Amygdala (tissue), 56 donors: ENCODE results near the gene SIK3.

Experiments
- DNase-seq, 56 donors: peaks; one replicate each; lab custom pipeline; 2025; lab: John Stamatoyannopoulos, UW

The SIK3 gene

DNA sequence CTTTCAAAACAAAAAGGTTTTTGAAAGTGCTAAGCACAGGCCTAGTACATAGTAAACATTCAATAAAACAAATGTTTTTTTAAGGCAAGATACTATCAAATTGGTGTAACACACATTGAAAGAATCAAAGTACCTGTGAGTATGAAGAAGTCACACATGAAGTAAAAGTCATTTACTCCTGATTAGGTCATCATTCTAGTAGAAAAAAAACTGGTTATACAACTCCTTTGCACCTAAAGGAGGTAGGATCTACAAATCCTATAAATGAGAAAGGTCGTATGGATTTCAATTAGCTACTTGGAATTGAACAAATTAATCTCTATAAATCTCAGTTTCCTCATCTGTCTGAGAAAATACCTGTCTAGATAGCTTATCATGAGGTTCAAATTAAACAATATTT lies 80.8 kb downstream of the SIK3 start:
- no peak for DNase-seq

DNA sequence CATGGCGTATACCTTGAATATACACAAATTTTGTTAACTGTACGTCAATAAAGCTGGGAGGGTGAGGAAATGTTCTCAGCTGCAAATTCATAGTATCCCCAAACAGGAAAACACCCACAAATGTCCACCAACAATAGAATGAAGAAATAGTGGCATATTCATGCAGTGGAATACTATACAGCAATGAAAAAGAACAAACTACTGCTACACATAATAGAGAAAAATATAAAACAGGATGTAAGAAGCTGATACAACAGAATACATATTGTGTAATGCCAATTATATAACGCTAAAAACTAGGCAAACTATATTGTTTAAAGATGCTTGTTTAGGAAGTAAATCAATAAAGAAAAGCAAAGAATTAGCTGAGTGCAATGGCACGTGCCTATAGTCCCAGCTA lies 81.5 kb downstream of the SIK3 start:
- no peak for DNase-seq

DNA sequence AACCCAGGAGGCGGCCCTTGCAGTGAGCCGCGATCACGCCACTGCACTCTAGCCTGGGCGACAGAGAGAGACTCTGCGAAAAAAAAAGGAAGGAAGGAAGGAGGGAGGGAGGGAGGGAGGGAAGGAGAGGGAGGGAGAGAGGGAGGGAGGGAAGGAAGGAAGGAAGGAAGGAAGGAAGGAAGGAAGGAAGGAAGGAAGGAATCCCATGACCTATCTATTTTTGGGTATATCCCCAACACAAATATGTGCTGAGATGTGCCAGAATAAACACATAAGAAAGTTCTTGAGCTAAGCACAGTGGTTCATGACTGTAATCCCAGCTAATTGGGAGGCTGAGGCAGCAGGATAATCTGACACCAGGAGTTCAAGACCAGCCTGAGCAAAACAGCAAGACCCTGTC lies 82.0 kb downstream of the SIK3 start:
- DNase-seq = no peak

DNA sequence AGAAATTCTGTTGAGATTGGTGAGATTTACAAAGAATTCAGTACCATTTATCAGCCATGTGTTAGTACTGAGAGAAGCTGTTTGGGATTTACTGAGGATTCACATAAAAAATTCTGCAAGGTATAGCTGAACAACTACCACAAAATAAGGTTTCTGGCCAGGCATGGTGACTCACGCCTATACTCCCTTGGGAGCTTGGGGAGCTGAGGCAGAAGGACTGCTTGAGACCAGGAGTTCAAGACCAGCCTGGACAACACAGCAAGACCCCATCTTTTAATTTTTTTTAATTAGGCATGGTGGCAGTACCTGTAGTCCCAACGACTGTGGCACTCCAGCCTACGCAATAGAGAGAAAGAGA lies 86.7 kb downstream of the SIK3 start:
- no peak for DNase-seq

DNA sequence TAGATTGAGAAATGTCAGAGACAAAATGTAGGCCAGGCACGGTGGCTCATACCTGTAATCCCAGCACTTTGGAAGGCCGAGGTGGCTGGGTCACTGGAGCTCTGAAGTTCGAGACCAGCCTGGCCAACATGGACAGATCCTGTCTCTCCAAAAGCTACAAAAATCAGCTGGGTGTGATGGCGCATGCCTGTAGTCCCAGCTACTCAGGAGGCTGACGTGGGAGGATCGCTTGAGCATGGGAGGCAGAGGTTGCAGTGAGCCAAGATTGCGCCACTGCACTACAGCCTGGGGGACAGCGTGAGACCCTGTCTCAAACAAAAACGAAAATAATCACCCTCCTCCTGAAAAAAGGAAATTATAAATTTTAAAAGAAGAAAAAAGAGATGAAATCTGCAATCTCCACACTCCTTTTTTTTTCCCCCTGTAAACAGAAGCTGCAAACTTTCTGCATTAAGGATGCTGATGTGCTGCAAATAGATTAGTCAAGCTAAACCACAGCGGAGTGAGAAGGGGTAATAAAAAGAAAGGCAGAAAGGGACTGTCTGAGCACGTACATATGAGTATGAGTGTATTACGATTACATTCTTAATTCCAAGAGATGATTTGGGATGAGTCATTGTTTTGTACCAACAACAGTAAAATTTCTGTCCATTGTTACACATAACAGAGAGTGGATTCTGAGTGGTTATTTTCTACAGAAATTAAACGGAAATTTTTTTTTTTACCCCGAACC lies 87.3 kb downstream of the SIK3 start:
- peak in 2 of 56 donors; percentile 25 to 30 for DNase-seq

DNA sequence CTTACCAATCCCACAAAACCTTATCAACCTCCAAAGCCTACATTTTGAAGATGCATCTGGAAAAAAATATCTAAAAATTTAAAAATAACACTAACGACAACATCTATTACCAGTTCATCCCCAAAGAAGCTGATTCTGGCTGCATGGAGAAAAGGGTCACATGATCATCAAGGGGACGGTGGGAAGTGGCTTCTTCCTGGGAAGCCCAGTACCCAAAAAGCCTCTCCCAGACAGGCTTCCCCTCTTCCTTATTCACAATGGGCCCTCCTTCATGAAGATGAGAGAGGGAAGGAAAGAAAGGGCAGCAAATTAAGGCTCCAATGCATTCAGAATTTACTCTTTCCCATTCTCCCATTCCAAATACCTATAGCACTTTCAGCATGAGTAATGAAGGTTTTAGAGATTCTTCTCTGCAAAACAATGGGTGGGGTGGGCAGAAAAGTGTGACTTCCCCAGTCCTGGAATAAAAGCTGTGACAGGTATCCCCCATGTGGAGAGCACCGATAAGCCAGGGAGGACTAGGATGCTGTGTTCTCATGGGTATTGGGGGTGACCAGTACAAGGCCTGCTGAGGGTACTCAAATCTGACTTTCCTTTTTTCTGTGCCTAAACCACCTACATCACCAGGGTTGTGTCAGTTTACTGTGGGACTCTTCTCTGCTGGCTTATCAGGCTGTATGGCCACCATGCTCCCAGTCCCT lies 88.2 kb downstream of the SIK3 start:
- no peak for DNase-seq

DNA sequence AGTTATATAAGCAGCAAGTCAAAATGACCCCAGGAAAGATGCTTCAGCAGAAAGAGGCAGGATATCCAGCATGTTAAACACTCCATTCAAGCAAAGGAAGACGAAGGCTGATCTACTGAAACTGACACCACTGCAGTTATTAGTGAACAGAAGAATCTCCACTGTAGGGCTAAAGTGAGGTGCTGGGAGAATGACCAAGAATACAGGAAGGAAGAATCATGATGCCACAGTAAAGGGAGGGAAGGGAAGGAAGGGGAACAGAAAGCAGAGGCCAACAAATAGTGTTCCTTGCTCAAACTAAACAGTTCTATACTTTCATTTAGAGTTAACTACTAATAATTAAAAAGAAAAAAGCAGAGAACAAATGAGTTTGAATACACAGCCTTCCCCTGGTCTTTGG lies 92.5 kb downstream of the SIK3 start:
- no peak for DNase-seq

DNA sequence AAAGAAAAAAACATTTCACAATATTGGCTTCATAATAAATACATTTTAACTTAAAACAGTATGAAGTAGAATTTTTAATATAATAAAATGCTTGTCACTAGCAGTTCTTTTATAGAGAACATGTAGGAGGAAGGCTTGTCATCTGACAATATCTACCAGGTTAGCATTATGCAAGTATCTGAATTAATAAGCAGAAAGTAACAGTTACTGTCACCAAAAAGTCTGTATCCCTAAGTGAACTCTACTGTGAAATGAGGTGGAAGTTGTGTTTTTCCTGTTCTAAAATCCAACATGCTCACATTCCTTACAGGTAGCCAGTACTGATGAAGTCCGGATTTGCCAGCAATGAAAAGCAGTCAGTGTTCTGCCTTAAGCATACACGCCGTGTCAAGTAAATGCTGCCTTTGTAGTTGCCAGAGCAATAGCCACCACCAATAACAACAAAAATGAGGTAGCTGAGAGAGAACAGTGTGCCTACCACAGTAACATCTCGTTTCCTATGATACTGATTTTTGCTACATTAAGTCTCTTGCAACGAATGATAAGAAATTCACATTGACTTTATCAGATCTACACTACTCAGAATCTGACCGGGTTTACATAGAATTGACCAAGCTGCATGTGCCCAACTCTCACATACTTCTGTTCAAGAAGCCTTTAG lies 95.5 kb downstream of the SIK3 start:
- no peak for DNase-seq

DNA sequence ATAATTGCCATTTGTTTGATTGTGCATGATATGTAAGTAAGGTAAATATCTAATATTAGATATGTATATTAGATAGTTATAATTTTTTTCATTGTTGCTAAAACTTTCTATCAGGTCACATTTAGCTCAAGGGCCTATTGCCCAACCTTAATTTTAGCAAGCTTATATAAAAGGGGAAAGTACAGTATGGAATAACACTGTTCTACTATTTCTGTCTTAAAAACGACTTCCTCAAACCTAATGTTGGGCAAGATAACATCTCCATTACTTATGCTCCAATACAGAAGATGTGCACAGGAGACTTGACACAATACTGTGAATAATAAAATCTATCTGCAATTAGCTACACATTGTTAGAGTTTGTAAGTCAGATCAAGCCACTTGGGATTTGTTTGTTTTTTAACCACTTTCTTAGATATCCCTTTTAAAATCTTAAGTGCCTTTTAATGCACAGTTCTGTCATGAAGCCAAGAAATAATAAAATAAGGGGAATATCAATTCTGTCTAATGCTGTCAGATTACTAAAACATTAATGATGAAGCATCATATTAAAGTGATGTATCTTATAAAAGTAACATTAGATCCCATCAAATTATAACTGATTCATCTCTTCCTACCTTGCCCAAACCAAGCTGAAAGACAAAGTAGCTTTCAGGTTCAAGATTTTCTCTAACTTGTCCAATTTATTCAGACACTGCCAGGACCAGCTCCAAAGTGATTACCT lies 98.1 kb downstream of the SIK3 start:
- no peak for DNase-seq

DNA sequence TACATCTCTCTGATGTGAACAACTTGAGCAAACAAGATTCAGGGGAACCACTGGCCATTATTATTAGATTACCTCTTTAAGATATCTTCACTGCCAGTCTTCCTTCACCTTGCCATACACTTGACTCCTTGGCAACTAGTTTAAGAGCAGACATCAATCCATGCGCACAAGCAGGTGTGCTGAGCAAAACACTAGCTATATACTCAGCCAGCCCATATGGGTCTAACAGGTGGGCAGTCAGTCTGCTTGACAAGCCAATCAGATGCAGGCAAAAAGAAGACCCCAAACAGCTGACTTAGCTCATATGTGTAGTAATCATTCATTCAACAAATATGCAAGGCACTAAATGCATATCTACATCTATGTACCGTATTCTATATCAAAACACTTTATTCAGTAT lies 101.2 kb downstream of the SIK3 start:
- no peak for DNase-seq

DNA sequence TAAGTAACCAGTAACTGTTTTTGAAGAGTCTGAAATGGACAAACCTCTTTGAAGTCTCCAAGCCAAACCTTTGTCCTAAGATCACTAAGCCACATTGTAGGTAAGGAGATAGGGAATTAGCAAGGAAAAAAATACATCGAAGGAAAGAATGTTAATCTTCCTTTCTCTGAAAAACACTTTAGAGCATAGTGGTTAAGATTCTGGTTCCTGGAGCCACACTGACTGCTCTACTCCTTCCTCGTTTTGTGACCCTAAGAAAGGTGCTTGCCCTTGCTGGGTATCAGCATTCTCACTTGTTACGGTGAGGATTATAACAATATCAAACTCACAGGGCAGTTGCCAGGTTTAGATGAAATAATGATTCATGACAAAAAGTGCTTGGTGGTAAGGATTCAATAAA lies 104.0 kb downstream of the SIK3 start:
- no peak for DNase-seq

DNA sequence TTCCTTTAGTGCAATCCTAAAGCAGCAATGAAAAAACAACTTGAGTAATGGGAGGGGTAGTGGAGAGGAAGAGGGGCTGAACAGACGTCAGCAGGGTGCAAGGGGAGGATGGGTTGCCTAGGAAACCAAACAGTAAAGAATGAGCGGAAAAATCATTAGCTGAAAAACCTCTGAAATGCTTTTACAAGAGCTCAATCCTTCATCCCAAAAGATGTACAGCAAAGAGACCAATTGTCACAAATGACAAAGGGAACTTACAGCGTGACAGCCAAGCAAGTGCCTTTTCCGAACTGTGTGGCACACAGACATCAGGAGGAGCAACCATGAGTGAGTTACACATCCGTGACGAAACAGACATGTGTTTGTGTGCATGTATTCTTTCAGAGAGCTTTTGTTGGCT lies 104.6 kb downstream of the SIK3 start:
- DNase-seq = peak in 12 of 56 donors; percentile 21 to 64 (median 33)

DNA sequence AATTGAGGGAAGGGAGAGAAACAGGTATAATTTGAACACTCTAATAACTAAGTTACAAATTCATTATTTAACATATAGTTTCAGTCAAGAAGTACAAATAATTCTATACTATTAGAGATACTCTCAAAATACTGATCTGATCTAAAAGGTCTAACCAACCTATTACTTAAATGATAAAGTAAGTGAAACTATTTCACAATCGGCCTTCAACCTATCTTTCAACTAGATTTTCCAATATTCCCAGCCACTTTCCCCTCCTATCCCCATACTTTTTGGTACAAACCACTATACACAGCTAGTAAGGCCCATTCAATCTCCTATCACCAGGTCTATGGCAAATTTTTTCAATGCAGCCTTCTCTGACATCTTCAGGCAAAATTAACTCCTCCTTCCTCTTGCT lies 106.7 kb downstream of the SIK3 start:
- no peak for DNase-seq

DNA sequence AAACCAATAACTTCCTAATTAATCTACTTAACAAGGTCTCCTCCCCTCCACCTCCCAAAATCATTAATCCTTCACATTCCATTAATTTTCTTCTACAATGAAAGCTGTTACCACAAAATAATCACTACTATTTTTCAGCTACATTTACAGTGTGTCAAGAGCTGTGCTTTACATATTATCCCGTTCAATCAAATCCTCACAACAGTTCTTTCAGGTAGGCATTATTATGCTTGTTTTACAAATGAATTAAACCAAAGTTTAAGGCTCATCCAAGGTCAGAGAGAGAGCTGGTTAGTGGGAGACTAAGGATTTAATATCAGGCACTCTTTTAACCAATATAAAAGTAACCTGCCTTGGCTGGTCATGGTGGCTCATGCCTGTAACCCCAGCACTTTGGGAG lies 107.4 kb downstream of the SIK3 start:
- no peak for DNase-seq

DNA sequence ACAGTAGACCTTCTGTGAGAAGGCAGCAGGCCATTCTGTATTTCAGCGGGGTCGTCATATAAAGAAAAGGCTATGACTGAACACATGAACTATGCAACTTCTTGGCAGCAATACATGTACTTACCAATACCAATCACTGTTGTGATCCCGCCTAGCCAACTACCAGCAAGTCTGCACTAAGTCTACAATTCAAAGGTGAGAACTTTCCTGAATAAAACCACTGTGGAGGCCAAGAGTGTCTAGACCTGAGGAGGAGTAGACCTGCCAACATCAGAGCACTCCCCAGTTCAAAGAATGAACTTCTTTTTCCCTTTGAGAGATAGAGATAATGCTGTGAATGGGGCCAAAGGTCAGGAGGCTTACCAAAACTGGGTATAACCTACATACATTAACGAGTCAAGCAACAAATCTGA lies 108.2 kb downstream of the SIK3 start:
- DNase-seq = peak in 1 of 56 donors; percentile 24

DNA sequence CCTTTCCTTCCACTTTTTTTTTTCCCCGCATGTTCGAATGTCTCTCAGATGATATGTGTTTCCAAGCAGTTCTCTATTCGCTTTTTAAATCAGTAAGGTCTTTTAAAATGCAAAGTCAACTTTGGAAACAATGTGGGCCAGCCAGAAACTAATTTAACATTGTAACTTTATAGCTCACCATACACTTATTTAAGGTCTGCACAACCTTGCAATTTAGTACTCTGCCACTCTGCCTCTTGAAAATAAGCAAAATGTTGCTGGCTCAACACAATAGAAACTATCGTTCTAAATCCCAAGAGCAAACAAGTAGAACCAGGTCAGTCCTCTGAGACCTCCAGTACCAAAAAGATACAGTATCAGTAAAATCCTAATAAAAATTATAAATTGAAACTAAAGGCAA lies 109.0 kb downstream of the SIK3 start:
- DNase-seq = no peak

DNA sequence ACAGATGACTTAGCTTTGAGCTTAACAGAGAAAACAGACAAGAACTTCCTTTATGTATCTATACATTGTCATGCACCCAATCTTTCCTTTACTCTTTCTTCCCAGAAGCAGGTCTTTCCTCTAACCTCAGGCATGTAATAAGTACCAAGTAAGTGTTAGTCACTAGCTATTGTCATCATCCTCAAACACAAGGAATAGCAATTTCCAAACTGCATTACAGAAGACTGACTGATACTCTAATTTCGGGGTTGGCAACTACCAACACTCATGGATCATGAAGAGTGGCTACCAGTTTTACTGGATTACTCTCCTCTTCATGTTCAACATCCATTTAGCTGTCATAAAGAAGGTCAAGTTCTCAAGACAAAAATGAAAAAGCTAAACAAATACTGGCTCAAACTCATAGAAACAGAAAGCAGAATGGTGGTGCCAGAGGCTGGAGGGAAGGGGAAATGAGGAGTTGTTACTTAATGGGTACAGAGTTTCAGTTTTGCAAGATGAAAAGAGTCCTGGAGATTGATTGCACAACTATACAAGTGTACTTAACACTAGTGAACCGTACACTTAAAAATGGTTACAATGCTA lies 111.6 kb downstream of the SIK3 start:
- no peak for DNase-seq

DNA sequence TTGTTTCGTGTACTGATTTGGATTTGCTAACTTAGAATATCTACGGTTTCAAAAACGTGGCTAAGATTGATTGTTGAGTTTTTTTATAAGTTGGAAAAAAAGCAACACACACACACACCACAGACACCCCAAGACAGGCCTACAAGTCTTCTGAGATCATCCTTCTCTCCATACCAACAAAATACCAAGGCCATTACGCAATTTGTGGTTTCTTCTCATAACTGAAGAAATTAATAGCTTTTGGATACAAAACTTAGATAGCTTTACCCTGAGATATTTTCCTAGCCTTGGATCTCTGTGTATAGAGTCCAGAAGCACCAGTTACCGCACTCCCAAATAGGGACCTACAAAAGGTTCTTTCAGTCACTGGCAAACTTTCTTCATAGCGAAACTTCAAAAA lies 113.6 kb downstream of the SIK3 start:
- DNase-seq = no peak

DNA sequence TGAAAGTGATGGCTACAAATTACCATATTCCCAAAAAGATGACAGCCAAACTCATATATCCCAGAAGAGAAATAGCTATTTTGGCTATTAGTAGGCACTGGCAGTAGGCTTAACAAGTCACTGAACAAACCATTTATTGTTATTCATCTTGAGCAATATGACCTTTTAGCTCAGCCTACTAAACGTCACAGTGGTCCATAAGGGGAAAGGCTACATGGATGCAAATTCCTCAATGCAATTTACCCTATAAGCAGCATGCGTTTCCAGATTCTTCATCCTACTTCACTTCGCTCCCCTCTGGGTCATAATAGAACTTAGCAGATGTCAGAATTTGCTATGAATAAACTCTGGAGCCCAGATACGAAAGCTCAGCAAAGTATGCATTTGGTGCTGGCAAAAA lies 114.0 kb downstream of the SIK3 start:
- no peak for DNase-seq

DNA sequence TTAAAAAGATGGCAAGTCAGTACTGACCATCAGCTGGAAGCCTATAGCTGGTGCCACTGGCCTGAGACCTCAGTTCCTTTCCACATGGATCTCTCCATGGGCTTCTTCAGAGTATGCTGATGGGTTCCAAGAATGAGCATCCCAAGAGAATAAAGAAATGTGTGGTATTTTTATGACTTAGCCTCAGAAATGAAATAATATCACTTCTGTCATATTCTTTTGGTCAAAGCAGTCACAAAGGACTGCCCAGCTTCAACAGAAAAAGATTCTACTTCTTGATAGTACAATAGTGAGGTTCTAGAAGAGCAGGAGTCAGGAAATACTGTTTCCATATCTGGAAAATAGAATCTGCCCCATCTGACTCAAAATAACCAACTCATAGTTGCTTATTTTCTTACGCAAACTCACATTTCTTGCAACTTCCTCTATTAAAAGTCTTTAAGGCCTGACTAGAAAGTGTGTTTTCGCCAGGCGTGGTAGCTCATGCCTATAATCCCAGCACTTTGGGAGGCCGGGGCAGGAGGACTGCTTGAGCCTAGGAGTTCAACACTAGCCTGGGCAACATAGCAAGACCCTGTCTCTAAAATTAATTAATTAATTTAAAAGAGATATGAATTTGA lies 116.9 kb downstream of the SIK3 start:
- no peak for DNase-seq
